Measurements from ENCODE around the gene TMEM185A.
A peak's percentile ranks its signal among the peaks of the same experiment; 100 is the strongest.
"Not testable (repeated sequence)": the region's sequence is repeated elsewhere in the genome, so short reads cannot be mapped to it uniquely, and the experiment has no call there.

TMEM185A gene

DNA sequence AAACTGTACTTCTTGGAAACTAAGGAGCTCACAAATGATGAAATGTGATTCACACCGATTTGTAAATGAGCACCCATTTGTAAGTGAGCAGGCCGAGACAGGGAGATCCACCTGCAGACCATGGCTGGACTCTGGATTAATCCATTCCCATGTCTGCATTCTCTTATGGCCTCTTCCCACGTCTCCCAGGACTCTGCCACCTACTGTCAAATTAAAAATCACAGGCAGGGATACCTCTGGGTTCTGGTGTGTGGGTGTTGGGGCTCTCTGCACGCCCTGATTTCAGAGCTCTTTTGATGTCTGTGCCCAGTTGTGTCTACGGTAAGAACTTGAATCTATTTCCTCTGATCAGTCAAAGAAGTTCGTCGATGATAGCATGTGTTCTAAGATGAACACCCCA lies 40.6 kb downstream of the TMEM185A start:
- POLR2A ChIA-PET; CTCF ChIA-PET; H3K4me3 ChIP-seq (ENCODE audit: low read depth, low read length); DNase-seq (ENCODE audit: low read depth, low spot score): not testable (repeated sequence)

DNA sequence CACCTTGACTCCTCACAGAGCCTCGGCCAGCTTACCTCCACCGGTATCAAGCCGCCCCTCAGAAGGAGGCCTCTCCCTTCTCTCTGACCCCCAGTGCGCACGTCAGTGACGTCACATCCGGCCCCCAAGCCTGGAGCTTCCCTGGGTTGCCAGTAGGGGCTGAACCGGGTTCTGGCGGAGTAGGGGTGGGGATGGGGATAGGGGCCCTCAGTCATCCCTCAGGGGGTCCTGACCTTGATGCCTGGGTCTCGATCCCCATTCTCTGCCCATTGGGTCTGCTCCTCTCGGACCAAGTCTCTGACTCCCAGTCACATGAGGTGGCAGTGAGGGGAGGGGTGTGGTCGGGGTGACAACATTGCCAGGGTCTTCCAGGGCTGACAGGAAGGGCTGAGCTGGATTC lies 44.2 kb downstream of the TMEM185A start, which contains the start of gene MAGEA9B:
Gene MAGEA9B, minus strand, starts transcription at position 101 of the 400 bp plus-strand sequence. CDS start 4,280 bp downstream, outside the sequence.
- POLR2A ChIA-PET; H3K4me3 ChIP-seq (ENCODE audit: low read depth, low read length); DNase-seq (ENCODE audit: low read depth, low spot score); CTCF ChIA-PET: not testable (repeated sequence)

DNA sequence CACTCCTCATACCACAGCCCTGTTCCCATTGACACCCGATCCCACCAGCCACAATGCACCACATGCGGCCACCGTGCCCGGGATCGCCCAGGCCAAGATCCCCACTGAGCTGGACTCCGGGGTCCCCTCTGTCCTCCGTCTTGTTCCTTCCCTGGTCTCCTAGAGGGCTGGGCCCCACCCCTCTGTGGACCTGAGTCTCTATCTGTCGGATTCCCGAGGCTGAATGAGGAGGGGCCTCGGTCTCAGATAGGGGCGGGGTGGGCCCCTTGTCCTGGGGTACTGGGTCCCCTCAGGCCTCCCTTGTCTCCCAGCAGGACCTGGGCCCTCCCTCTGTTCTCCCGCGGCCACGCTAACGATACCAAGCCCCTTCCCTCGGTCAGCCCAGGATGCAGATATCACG lies 46.0 kb downstream of the TMEM185A start:
- CTCF ChIA-PET; DNase-seq (ENCODE audit: low read depth, low spot score); POLR2A ChIA-PET; H3K4me3 ChIP-seq (ENCODE audit: low read depth, low read length): not testable (repeated sequence)

DNA sequence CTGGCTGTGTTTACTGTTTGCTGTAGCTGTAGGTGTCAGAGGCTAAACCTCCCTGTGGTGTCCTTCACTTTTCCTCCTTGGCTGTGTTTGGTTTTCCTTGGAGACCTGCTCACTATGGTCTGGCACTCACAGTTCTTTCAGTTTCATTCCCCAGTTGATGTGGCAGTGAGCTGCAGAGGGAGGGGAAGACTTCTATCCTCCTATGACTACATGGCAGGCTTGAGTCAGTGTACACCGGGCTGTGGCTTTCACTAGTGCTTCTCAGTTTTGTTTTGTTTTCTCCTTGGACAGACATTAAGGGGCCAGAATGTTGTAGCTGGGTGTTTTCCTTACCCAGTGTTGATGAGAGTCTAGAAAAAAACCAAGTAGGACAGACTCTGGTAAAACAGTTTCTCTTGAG lies 58.1 kb downstream of the TMEM185A start:
- DNase-seq (ENCODE audit: low read depth, low spot score); CTCF ChIA-PET; POLR2A ChIA-PET; H3K4me3 ChIP-seq (ENCODE audit: low read depth, low read length): not testable (repeated sequence)

DNA sequence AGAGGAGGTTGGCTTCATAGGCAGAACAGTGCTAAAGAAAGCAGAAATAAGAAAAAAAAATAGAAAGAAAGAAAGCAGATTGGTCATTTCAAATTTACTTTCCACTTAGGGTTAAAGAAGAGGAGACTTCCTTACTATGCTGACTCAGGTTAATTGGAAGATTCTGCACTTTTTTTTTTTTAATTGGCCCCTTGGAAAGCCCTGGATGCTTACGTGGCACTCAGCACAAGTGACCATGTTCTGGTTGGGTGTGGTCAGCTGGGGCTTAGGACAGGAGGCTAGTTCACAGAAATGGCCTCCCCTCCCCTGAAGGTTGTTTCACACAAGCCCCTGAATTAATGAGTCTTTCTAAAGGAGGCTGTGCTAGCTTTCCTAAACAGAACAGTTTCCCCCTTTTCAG lies 58.8 kb downstream of the TMEM185A start:
- ChIA-PET POLR2A (no interaction called here), CTCF (interaction anchor here (0.6 kb wide), 1 partner anchor 10 kb away, joined by 3 read pairs; no protein-coding TSS in a partner anchor)
- no peak for DNase-seq (ENCODE audit: low read depth, low spot score)
- TF ChIP-seq, protein P1, sequence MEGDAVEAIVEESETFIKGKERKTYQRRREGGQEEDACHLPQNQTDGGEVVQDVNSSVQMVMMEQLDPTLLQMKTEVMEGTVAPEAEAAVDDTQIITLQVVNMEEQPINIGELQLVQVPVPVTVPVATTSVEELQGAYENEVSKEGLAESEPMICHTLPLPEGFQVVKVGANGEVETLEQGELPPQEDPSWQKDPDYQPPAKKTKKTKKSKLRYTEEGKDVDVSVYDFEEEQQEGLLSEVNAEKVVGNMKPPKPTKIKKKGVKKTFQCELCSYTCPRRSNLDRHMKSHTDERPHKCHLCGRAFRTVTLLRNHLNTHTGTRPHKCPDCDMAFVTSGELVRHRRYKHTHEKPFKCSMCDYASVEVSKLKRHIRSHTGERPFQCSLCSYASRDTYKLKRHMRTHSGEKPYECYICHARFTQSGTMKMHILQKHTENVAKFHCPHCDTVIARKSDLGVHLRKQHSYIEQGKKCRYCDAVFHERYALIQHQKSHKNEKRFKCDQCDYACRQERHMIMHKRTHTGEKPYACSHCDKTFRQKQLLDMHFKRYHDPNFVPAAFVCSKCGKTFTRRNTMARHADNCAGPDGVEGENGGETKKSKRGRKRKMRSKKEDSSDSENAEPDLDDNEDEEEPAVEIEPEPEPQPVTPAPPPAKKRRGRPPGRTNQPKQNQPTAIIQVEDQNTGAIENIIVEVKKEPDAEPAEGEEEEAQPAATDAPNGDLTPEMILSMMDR (IDR thresholded peaks at IDR 0.05; ENCODE audit: insufficient read depth, low read length, missing control alignments), result no peak
- no peak overlapping the region for H3K4me3 ChIP-seq (ENCODE audit: low read depth, low read length)

DNA sequence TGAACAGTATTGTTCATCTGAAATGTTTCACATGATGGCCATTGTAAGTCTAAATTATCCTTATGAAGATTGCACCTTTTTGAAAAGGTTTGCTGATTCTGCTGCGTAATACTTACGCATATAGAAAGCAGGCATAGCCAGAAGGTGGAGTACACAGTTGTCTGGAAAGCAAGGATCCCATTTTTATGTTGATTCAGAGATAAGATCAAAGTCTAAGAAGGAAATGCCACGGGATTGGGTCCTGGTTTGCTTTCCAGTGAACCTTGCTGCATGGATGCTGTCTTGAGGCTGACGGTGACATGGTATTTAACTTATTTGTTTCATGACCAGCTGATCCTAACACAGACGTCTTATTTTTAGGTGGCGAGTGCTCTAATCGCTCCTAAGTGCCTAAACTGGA lies 59.8 kb downstream of the TMEM185A start:
- TF ChIP-seq, protein P1 (IDR thresholded peaks at IDR 0.05; ENCODE audit: insufficient read depth, low read length, missing control alignments), result no peak
- POLR2A ChIA-PET, result no interaction called here
- no peak for DNase-seq (ENCODE audit: low read depth, low spot score)
- H3K4me3 ChIP-seq (ENCODE audit: low read depth, low read length), result no peak overlapping the region
- CTCF ChIA-PET, result interaction anchor here (0.6 kb wide), 1 partner anchor 9 kb away, joined by 3 read pairs; no protein-coding TSS in a partner anchor

DNA sequence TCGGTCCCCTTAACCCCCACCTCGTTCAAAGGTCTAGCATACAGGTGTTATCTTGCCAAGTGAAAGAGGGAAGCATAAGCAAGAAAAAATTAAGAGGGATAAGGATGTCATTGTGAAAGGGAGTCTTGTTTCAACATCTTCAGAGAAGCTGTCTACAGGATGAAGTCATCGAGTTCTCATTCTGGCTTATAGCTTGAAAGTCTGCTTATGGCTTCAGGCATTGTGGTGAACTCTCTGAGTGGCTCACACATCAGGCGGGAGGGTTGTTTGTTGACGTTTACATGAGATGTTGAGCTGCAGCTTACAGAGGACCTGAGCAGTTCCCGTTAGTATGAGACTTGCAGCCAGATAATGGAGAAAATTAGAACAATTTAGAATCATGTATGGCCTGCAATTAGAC lies 60.9 kb downstream of the TMEM185A start:
- H3K4me3 ChIP-seq (ENCODE audit: low read depth, low read length), result no peak overlapping the region
- POLR2A ChIA-PET, result no interaction called here
- CTCF ChIA-PET, result no interaction called here
- TF ChIP-seq, protein P1 (IDR thresholded peaks at IDR 0.05; ENCODE audit: insufficient read depth, low read length, missing control alignments), result no peak
- DNase-seq (ENCODE audit: low read depth, low spot score), result peak; percentile 34

DNA sequence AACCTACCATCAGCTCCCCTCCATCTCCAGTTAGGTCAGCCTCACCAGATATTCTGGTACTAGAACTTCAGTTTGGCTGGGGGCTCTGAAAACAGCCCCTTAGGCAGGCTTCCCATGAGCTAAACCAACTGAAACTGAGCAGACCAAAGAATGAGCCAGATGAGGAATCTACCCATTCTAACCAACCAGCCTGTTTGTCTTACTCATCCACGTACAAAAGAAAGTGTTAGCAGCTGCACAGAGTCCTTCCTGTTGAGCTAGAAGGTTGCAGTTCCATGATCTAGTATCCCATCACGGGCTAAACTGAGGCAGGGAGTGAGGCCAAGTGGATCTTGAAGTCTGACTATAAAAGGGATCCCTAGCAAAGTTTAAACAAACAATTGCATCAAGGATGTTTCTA lies 61.8 kb downstream of the TMEM185A start:
- DNase-seq (ENCODE audit: low read depth, low spot score), result no peak
- TF ChIP-seq, protein P1 (IDR thresholded peaks at IDR 0.05; ENCODE audit: insufficient read depth, low read length, missing control alignments), result no peak
- no peak overlapping the region for H3K4me3 ChIP-seq (ENCODE audit: low read depth, low read length)
- CTCF ChIA-PET, result no interaction called here
- POLR2A ChIA-PET, result no interaction called here
